ENCODE results near the gene NUP133.

GRCh38 chr1:229427572-229427971, 80.6 kb downstream of the NUP133 start:
- TF ChIP-seq NFYB (CRISPR knock-in tag; conservative IDR thresholded peaks at IDR 0.05; ENCODE audit: low read depth) (no peak), ZNF423 (CRISPR knock-in tag; IDR thresholded peaks at IDR 0.05) (no peak), USF1 (CRISPR knock-in tag; IDR thresholded peaks at IDR 0.05) (no peak), ATF3 (CRISPR knock-in tag; conservative IDR thresholded peaks at IDR 0.05) (no peak), CTCF (IDR thresholded peaks at IDR 0.05) (no peak), SP1 (CRISPR knock-in tag; conservative IDR thresholded peaks at IDR 0.05) (no peak), NR3C1 (CRISPR knock-in tag; conservative IDR thresholded peaks at IDR 0.05; ENCODE audit: low read depth) (no peak), NR1H2 (CRISPR knock-in tag; IDR thresholded peaks at IDR 0.05) (no peak), JUN (CRISPR knock-in tag; IDR thresholded peaks at IDR 0.05) (no peak), ERG (CRISPR knock-in tag; IDR thresholded peaks at IDR 0.05) (no peak)
